H1 (cell line): ENCODE measurements around the gene NPHP4. TPM values are rescaled to one million over a fixed set of nuclear protein-coding genes. Genes with fewer than 3 reads are reported as not detected.
A peak's percentile ranks its signal among the peaks of the same experiment; 100 is the strongest.

ENCODE experiments used
- CTCF ChIA-PET: fragments of 300-600 bp; sonication (Branson Sonifier 250); formaldehyde crosslinking; loops from one replicate; lab custom pipeline; 2021; ENCODE audit not compliant: partially characterized antibody; lab: Charles Lee
- POLR2A ChIA-PET: fragments of 300-600 bp; sonication (Branson Sonifier 250); formaldehyde crosslinking; loops from one replicate; lab custom pipeline; 2021; ENCODE audit warnings: inconsistent platforms; ENCODE audit not compliant: partially characterized antibody; lab: Charles Lee
- DNase-seq, 2 experiments: peaks; one replicate each; pipeline versions ENCODE4 v3.0.0 to v3.0.0-alpha.2; 2010 to 2022; ENCODE audit warnings: low spot score in 2 of 2, low read depth in 1 of 2, mixed read lengths in 1 of 2
- FAIRE-seq: peaks from 2 replicates; lab custom pipeline; 2011; peaks lifted over from hg19 to GRCh38; lab: Jason Lieb, UNC
- H2AFZ ChIP-seq: 2 replicates; pipeline ENCODE4 v1.8.1; 2012; ENCODE audit warnings: low read length, inconsistent platforms
- H2AK5ac ChIP-seq: 2 replicates; pipeline ENCODE4 v1.6.1; 2013; ENCODE audit warnings: low read depth, low read length
- H2BK120ac ChIP-seq: replicated peaks from 2 replicates; pipeline ENCODE3; 2013; ENCODE audit warnings: low read depth, low read length, inconsistent platforms
- H2BK12ac ChIP-seq: 2 replicates; pipeline ENCODE4 v1.6.1; 2013; ENCODE audit warnings: low read depth, low read length
- H2BK15ac ChIP-seq: 2 replicates; pipeline ENCODE4 v1.6.1; 2013; ENCODE audit warnings: low read length
- H2BK20ac ChIP-seq: 2 replicates; pipeline ENCODE4 v1.6.1; 2013; ENCODE audit warnings: low read length
- H2BK5ac ChIP-seq: 2 replicates; pipeline ENCODE4 v1.6.1; 2013; ENCODE audit warnings: low read depth, low read length
- H3K14ac ChIP-seq: 2 replicates; pipeline ENCODE4 v1.6.1; 2013; ENCODE audit warnings: inconsistent platforms; ENCODE audit not compliant: insufficient read length
- H3K18ac ChIP-seq: 2 replicates; pipeline ENCODE4 v1.6.1; 2013; ENCODE audit warnings: low read length; ENCODE audit errors: extremely low read depth
- H3K23ac ChIP-seq: 2 replicates; pipeline ENCODE4 v1.6.1; 2013; ENCODE audit warnings: inconsistent platforms; ENCODE audit not compliant: insufficient read length
- H3K23me2 ChIP-seq: 2 replicates; pipeline ENCODE4 v1.6.1; 2013; ENCODE audit warnings: low read depth, low read length
- H3K27ac ChIP-seq: 2 replicates; pipeline ENCODE4 v1.6.1; 2011; ENCODE audit warnings: low read depth, low read length, inconsistent platforms
- H3K27me3 ChIP-seq, 4 experiments: replicated peaks in 1 of 4; 1 replicate in 1 of 4; 2 replicates in 3 of 4; pipeline versions ENCODE4 v1.6.1 to v1.8.1; 2011 to 2013; ENCODE audit warnings: low read length in 3 of 4, mild to moderate bottlenecking in 3 of 4, inconsistent platforms in 2 of 4, mixed read lengths in 2 of 4, moderate library complexity in 1 of 4; ENCODE audit not compliant: control insufficient read depth in 3 of 4, insufficient read depth in 3 of 4; ENCODE audit errors: extremely low read depth in 1 of 4
- H3K36me3 ChIP-seq, 4 experiments: 2 replicates each; pipeline versions ENCODE4 v1.6.1 to v1.8.1; 2011 to 2013; ENCODE audit warnings: mild to moderate bottlenecking in 4 of 4, low read length in 3 of 4, moderate library complexity in 2 of 4, control low read depth in 1 of 4, inconsistent platforms in 1 of 4; ENCODE audit not compliant: insufficient read depth in 4 of 4, control insufficient read depth in 2 of 4
- H3K4ac ChIP-seq: replicated peaks from 2 replicates; pipeline ENCODE3; 2013; ENCODE audit warnings: low read length, low read depth, mixed read lengths, inconsistent platforms; ENCODE audit not compliant: insufficient read length
- H3K4me1 ChIP-seq, 4 experiments: replicated peaks in 1 of 4; 1 replicate in 1 of 4; 2 replicates in 3 of 4; pipeline versions ENCODE4 v1.6.1 to v1.8.1; 2011 to 2013; ENCODE audit warnings: low read length in 3 of 4, inconsistent platforms in 2 of 4, mixed read lengths in 1 of 4; ENCODE audit not compliant: insufficient read depth in 4 of 4, control insufficient read depth in 3 of 4
- H3K4me2 ChIP-seq, 2 experiments: 2 replicates each; pipeline versions ENCODE4 v1.6.1 to v1.8.1; 2011 to 2013; ENCODE audit warnings: low read depth in 2 of 2, low read length in 2 of 2, control low read depth in 1 of 2, inconsistent platforms in 1 of 2, mild to moderate bottlenecking in 1 of 2; ENCODE audit not compliant: insufficient read depth in 1 of 2
- H3K4me3 ChIP-seq, 4 experiments: fragments of 200-600, 300-600 bp in 1 of 4; sonication (generic), shearing (Covaris generic), sonication (Bioruptor Twin) in 1 of 4; 2 replicates each; pipeline versions ENCODE4 v1.5.1 to v1.8.1; 2011 to 2016; ENCODE audit warnings: low read length in 4 of 4, low read depth in 3 of 4, control low read depth in 2 of 4, inconsistent platforms in 2 of 4, mild to moderate bottlenecking in 2 of 4, mixed read lengths in 1 of 4, moderate library complexity in 1 of 4; ENCODE audit not compliant: insufficient read depth in 2 of 4; ENCODE audit errors: extremely low read depth in 1 of 4
- H3K56ac ChIP-seq: replicated peaks from 2 replicates; pipeline ENCODE3; 2013; ENCODE audit warnings: low read depth, mild to moderate bottlenecking, mixed read lengths, low read length, inconsistent platforms; ENCODE audit not compliant: insufficient read length
- H3K79me1 ChIP-seq: 2 replicates; pipeline ENCODE4 v1.6.1; 2013; ENCODE audit warnings: low read depth, low read length, control low read depth
- H3K79me2 ChIP-seq, 2 experiments: 2 replicates each; pipeline versions ENCODE4 v1.6.1 to v1.8.1; 2012 to 2013; ENCODE audit warnings: low read length in 2 of 2, mild to moderate bottlenecking in 2 of 2, inconsistent platforms in 1 of 2; ENCODE audit not compliant: insufficient read depth in 2 of 2, control insufficient read depth in 1 of 2
- H3K9ac ChIP-seq, 4 experiments: replicated peaks in 1 of 4; 1 replicate in 1 of 4; 2 replicates in 3 of 4; pipeline versions ENCODE4 v1.6.1 to v1.8.1; 2011 to 2013; ENCODE audit warnings: low read depth in 3 of 4, low read length in 3 of 4, control low read depth in 2 of 4, mild to moderate bottlenecking in 2 of 4, moderate library complexity in 2 of 4, inconsistent platforms in 1 of 4; ENCODE audit errors: extremely low read depth in 1 of 4
- H3K9me3 ChIP-seq, 2 experiments: 2 replicates each; pipeline versions ENCODE4 v1.6.1 to v1.8.1; 2012 to 2013; ENCODE audit warnings: mild to moderate bottlenecking in 2 of 2, moderate library complexity in 2 of 2, control low read depth in 1 of 2, inconsistent platforms in 1 of 2, low read depth in 1 of 2, low read length in 1 of 2, mixed read lengths in 1 of 2; ENCODE audit not compliant: insufficient read depth in 2 of 2
- H4K20me1 ChIP-seq, 2 experiments: replicated peaks in 1 of 2; 2 replicates each; pipeline versions ENCODE3 to v1.8.1; 2011 to 2013; ENCODE audit warnings: inconsistent platforms in 2 of 2, low read length in 2 of 2, mild to moderate bottlenecking in 1 of 2; ENCODE audit not compliant: insufficient read depth in 2 of 2, control insufficient read depth in 1 of 2
- H4K5ac ChIP-seq: 2 replicates; pipeline ENCODE4 v1.6.1; 2013; ENCODE audit warnings: low read length, low read depth, mixed read lengths, inconsistent platforms; ENCODE audit not compliant: insufficient read length
- H4K8ac ChIP-seq: 2 replicates; pipeline ENCODE4 v1.8.0; 2013; ENCODE audit warnings: mild to moderate bottlenecking, moderate library complexity, low read length, inconsistent platforms; ENCODE audit not compliant: insufficient read depth; ENCODE audit errors: extremely low read depth
- H4K91ac ChIP-seq: replicated peaks from 2 replicates; pipeline ENCODE3; 2013; ENCODE audit warnings: low read length, mixed read lengths, inconsistent platforms; ENCODE audit not compliant: insufficient read length
- E2F6 ChIP-seq: IDR thresholded peaks from 2 replicates; pipeline ENCODE4 v1.6.1; 2012; ENCODE audit warnings: inconsistent platforms
- FOSL1 ChIP-seq: IDR thresholded peaks from 2 replicates; pipeline ENCODE4 v1.6.1; 2011; ENCODE audit warnings: mild to moderate bottlenecking, low read depth, low read length, moderate library complexity; ENCODE audit not compliant: insufficient read depth
- HDAC2 ChIP-seq, 2 experiments: fragments of 300-600 bp in 1 of 2; sonication (generic) in 1 of 2; IDR thresholded peaks; 2 replicates each; pipeline ENCODE4 v1.6.1; 2011 to 2012; ENCODE audit warnings: low read depth in 2 of 2, low read length in 2 of 2, mild to moderate bottlenecking in 2 of 2, moderate library complexity in 2 of 2, borderline replicate concordance in 1 of 2, inconsistent platforms in 1 of 2
- RBBP5 ChIP-seq: IDR thresholded peaks from 2 replicates; pipeline ENCODE4 v1.7.1; 2012; ENCODE audit warnings: low read depth, mild to moderate bottlenecking, inconsistent platforms, low read length, moderate library complexity, borderline replicate concordance
- SIN3A ChIP-seq, 2 experiments: IDR thresholded peaks in 1 of 2; conservative IDR thresholded peaks in 1 of 2; 2 replicates each; pipeline ENCODE4 v1.6.1; 2011 to 2012; ENCODE audit warnings: low read length in 2 of 2, improper control_type of control experiment in 1 of 2, low read depth in 1 of 2, mild to moderate bottlenecking in 1 of 2
- WGBS, 2 experiments: shearing (Covaris generic) in 1 of 2; methylation state at CpG; one replicate each; pipeline versions ENCODE4 v1.1.6 to v1.1.7; 2013 to 2015; ENCODE audit warnings: low lambda C conversion rate in 2 of 2, mixed read lengths in 2 of 2, inconsistent platforms in 1 of 2, low coverage in 1 of 2, missing lambda C conversion rate in 1 of 2; ENCODE audit not compliant: insufficient replicate concordance in 2 of 2, insufficient coverage in 1 of 2, insufficient read length in 1 of 2; ENCODE audit errors: extremely low coverage in 1 of 2, missing lambda C conversion rate in 1 of 2; 5-methylcytosine and 5-hydroxymethylcytosine counted together
- polyA plus RNA-seq, 7 experiments: library from polyadenylated mRNA; depleted of rRNA in 3 of 7; stranded (reverse) in 5 of 7; unstranded in 2 of 7; fragments of >200 nt in 5 of 7; fragments of 200-250 nt in 2 of 7; gene quantifications; 1 replicate in 5 of 7; 2 replicates in 1 of 7; 4 replicates in 1 of 7; pipeline versions ENCODE4 v1.2.1 to v1.2.3, GENCODE V29; 2011 to 2013; ENCODE audit warnings: missing spikeins in 2 of 7, mixed read lengths in 2 of 7
- total RNA-seq: library from RNA; stranded (reverse); fragmentation: NEBNext Ultra II Directional; extraction: Animal tissue kit (Norgen Biotek cat#: 25700); gene quantifications from 2 replicates; pipeline ENCODE4 v1.2.1, GENCODE V29; 2021
- TF ChIP-seq, protein P1 (sequence below): IDR thresholded peaks from 2 replicates; pipeline ENCODE4 v1.6.1; 2012; ENCODE audit warnings: inconsistent platforms

NPHP4 gene
- total and polyA plus RNA-seq, 2 of the 8 experiments (the other 6 are each of a cell fraction or from before 2014, with no cell fraction given): 5.8 to 14.0 TPM

DNA sequence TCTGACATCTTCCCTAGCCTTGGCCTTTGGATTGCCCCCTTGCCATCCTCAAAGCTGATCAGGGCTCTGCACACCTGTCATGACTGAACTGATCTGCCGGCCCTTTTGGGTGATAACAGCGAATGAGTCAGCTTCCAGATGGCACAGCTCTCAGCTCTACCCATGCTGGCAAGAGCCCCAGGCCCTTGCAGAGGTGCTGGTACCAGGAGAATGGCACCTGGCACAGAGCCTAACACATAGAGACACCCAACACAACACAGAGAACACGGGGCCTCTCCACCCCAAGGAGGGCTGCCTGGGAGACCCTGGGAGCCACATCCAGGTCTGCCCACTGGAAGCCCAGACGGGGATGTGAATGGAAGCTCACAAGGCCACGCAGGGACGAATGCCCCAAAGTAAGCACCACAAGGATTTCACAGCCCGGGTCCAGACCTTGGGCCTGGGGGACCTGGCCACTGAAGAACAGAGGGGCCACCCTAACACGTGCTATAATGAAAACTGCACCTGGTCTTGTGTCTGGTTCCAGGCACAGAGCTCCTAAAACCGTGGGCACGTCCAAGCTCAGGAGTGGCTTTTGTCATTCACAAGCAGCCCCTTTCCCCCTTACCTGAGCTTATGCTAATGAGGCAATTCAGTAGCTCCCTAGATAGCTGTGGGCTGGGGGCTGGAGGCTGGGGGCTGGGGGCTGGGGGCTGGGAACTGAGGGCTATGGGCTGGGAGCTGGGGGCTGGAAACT is 160.5 kb downstream of the NPHP4 start:
- no peak for DNase-seq
- no peaks in the 10 kb centered on the region for H3K9me3 ChIP-seq
- no peak overlapping the region; the same call in 1 of the 2 replicates for H4K8ac ChIP-seq
- no peak overlapping the region for H3K14ac ChIP-seq
- peak overlapping the region; percentile 83 for H4K91ac ChIP-seq
- peaks cover 0 to 2% of the 10 kb centered on the region in 2 experiments for H4K20me1 ChIP-seq
- no peak overlapping the region for H2AFZ ChIP-seq
- H3K9ac ChIP-seq: no peak overlapping the region
- H3K4me1 ChIP-seq: peaks cover 10 to 22% (median 15%) of the 10 kb centered on the region in 4 experiments; a peak in 6 of 7 replicates
- H3K36me3 ChIP-seq: no peaks in the 10 kb centered on the region
- H3K23me2 ChIP-seq: peaks cover 6% of the 10 kb centered on the region; the same call in 1 of the 2 replicates
- peak overlapping the region; percentile 11; the same call in 1 of the 2 replicates for H2AK5ac ChIP-seq
- no peak overlapping the region for H3K27ac ChIP-seq
- no peak overlapping the region for H3K56ac ChIP-seq
- H3K79me1 ChIP-seq: no peaks in the 10 kb centered on the region
- peak overlapping the region; percentile 79 for H3K18ac ChIP-seq
- H2BK120ac ChIP-seq: peak overlapping the region; percentile 85
- no peak overlapping the region for H3K23ac ChIP-seq
- POLR2A ChIA-PET: interaction anchor here (1.2 kb wide), 1 partner anchor 24 kb away, joined by 4 read pairs; no protein-coding TSS in a partner anchor
- 0 out of 2 replicates have a peak overlapping the region, but pooled peaks have one; percentile 33 for H2BK15ac ChIP-seq
- peak overlapping the region; percentile 16 for H3K4ac ChIP-seq
- H2BK20ac ChIP-seq: peak overlapping the region; percentile 99
- CTCF ChIA-PET: interaction anchor here (0.6 to 3.3 kb wide), 29 partner anchors 11 to 1174 kb away, joined by 3 to 32 read pairs (median 4); no protein-coding TSS in a partner anchor
- peak overlapping the region; percentile 83; the same call in 1 of the 2 replicates for H2BK5ac ChIP-seq
- peak overlapping the region; percentile 1 to 31; a peak in 2 of 4 replicates for H3K4me2 ChIP-seq
- no peak for FAIRE-seq
- peak overlapping the region; percentile 98; the same call in 1 of the 2 replicates for H2BK12ac ChIP-seq
- no peaks in the 10 kb centered on the region for H3K79me2 ChIP-seq
- H4K5ac ChIP-seq: no peak overlapping the region
- H3K27me3 ChIP-seq: peaks cover 0 to 7% (median 0%) of the 10 kb centered on the region in 4 experiments; a peak in 2 of 7 replicates
- 0 out of 2 replicates have a peak, but pooled peaks have one; percentile 21 for TF ChIP-seq RBBP5
- TF ChIP-seq HDAC2 (IDR thresholded peaks at IDR 0.05; ENCODE audit: borderline replicate concordance in 1 of 2, low read depth in 2 of 2, low read length in 2 of 2): 0 out of 4 replicates have a peak, but pooled peaks of 1 of the 2 experiments have one; percentile 22
- TF ChIP-seq, protein P1, sequence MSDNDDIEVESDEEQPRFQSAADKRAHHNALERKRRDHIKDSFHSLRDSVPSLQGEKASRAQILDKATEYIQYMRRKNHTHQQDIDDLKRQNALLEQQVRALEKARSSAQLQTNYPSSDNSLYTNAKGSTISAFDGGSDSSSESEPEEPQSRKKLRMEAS: peak; percentile 84
- peak; percentile 64 for TF ChIP-seq E2F6
- no peak for TF ChIP-seq SIN3A (conservative IDR thresholded peaks at IDR 0.05 in 1 of 2, IDR thresholded peaks at IDR 0.05 in 1 of 2; ENCODE audit: low read depth in 1 of 2, low read length in 2 of 2)
- TF ChIP-seq FOSL1: no peak
- 38% methylated on average over 10 of the region's 10 CpGs; no CpG with 5 or more reads in 1 of the 2 experiments for WGBS, 2 experiments
- no peak overlapping the region for H3K4me3 ChIP-seq
